SK-N-SH treated with all-trans-retinoic acid at 6 μM for 48 hours (cell line): Measurements from ENCODE around the gene AZIN2.
A peak's percentile ranks its signal among the peaks of the same experiment; 100 is the strongest.

Source experiments
- ATAC-seq: fragments of 200-7000 bp; cut with Tn5 transposase; 3 replicates; pipeline ENCODE4 v1.9.1; 2020; ENCODE audit warnings: mild to moderate bottlenecking, moderate library complexity
- ARNTL ChIP-seq: fragments of 450-650 bp; formaldehyde crosslinking; IDR thresholded peaks from 2 replicates; pipeline ENCODE4 v1.5.0; 2020; ENCODE audit warnings: low read depth, mild to moderate bottlenecking, moderate library complexity, borderline replicate concordance
- BACH2 ChIP-seq: fragments of 250-450 bp; sonication (Bioruptor Pico); IDR thresholded peaks from 2 replicates; pipeline ENCODE4 v1.9.0; 2021; ENCODE audit warnings: mild to moderate bottlenecking, borderline replicate concordance
- CSDC2 ChIP-seq: fragments of 250-450 bp; sonication (Bioruptor Pico); IDR thresholded peaks from 2 replicates; pipeline ENCODE4 v1.5.0; 2020; ENCODE audit warnings: mild to moderate bottlenecking, moderate library complexity
- CSRNP3 ChIP-seq: fragments of 250-450 bp; sonication (Bioruptor Pico); IDR thresholded peaks from 2 replicates; pipeline ENCODE4 v1.5.1; 2021; ENCODE audit warnings: mild to moderate bottlenecking, moderate library complexity
- ESRRG ChIP-seq: fragments of 250-450 bp; sonication (Bioruptor Pico); IDR thresholded peaks from 2 replicates; pipeline ENCODE4 v1.6.1; 2021; ENCODE audit warnings: mild to moderate bottlenecking
- GLIS3 ChIP-seq: fragments of 250-450 bp; sonication (Bioruptor Pico); IDR thresholded peaks from 2 replicates; pipeline ENCODE4 v1.5.0; 2020; ENCODE audit warnings: mild to moderate bottlenecking, moderate library complexity
- ISL1 ChIP-seq: fragments of 250-450 bp; sonication (Bioruptor Pico); IDR thresholded peaks from 2 replicates; pipeline ENCODE4 v2.1.2; 2022; ENCODE audit warnings: mild to moderate bottlenecking, moderate library complexity
- OSR1 ChIP-seq: fragments of 250-450 bp; sonication (Bioruptor Pico); IDR thresholded peaks from 2 replicates; pipeline ENCODE4 v1.8.0; 2022; ENCODE audit warnings: moderate library complexity, mild to moderate bottlenecking, inconsistent platforms
- PATZ1 ChIP-seq: fragments of 250-450 bp; sonication (Bioruptor Pico); IDR thresholded peaks from 2 replicates; pipeline ENCODE4 v1.8.0; 2020; ENCODE audit warnings: mild to moderate bottlenecking, moderate library complexity, borderline replicate concordance
- POU6F1 ChIP-seq: fragments of 250-450 bp; sonication (Bioruptor Pico); IDR thresholded peaks from 2 replicates; pipeline ENCODE4 v1.8.0; 2021; ENCODE audit warnings: low read depth, mild to moderate bottlenecking, moderate library complexity, borderline replicate concordance
- PPARA ChIP-seq: fragments of 250-450 bp; sonication (Bioruptor Pico); IDR thresholded peaks from 2 replicates; pipeline ENCODE4 v1.5.0; 2020; ENCODE audit warnings: mild to moderate bottlenecking, borderline replicate concordance
- SNAI2 ChIP-seq: fragments of 250-450 bp; sonication (Bioruptor Pico); IDR thresholded peaks from 2 replicates; pipeline ENCODE4 v1.5.0; 2020; ENCODE audit warnings: mild to moderate bottlenecking, moderate library complexity
- TCF4 ChIP-seq: fragments of 250-450 bp; sonication (Bioruptor Pico); IDR thresholded peaks from 2 replicates; pipeline ENCODE4 v1.8.0; 2021; ENCODE audit warnings: mild to moderate bottlenecking, moderate library complexity, borderline replicate concordance
- TOX ChIP-seq: fragments of 250-450 bp; sonication (Bioruptor Pico); IDR thresholded peaks from 2 replicates; pipeline ENCODE4 v1.8.0; 2021; ENCODE audit warnings: mild to moderate bottlenecking, moderate library complexity, borderline replicate concordance
- TSHZ2 ChIP-seq: fragments of 250-450 bp; sonication (Bioruptor Pico); IDR thresholded peaks from 2 replicates; pipeline ENCODE4 v1.5.0; 2020; ENCODE audit warnings: mild to moderate bottlenecking, moderate library complexity
- ZC3H10 ChIP-seq: fragments of 250-450 bp; sonication (Bioruptor Pico); IDR thresholded peaks from 2 replicates; pipeline ENCODE4 v1.5.1; 2021; ENCODE audit warnings: mild to moderate bottlenecking, moderate library complexity
- ZFP3 ChIP-seq: fragments of 250-450 bp; sonication (Bioruptor Pico); IDR thresholded peaks from 2 replicates; pipeline ENCODE4 v1.5.0; 2020; ENCODE audit warnings: mild to moderate bottlenecking, moderate library complexity
- ZFP30 ChIP-seq: fragments of 450-650 bp; formaldehyde crosslinking; IDR thresholded peaks from 2 replicates; pipeline ENCODE4 v1.5.0; 2022; ENCODE audit warnings: mild to moderate bottlenecking, moderate library complexity
- ZNF565 ChIP-seq: fragments of 450-650 bp; formaldehyde crosslinking; conservative IDR thresholded peaks from 2 replicates; pipeline ENCODE4 v1.5.0; 2020; ENCODE audit warnings: low read depth, mild to moderate bottlenecking, moderate library complexity
- ZNF70 ChIP-seq: fragments of 450-650 bp; formaldehyde crosslinking; IDR thresholded peaks from 2 replicates; pipeline ENCODE4 v1.5.0; 2020; ENCODE audit warnings: mild to moderate bottlenecking, moderate library complexity
- ZNF8 ChIP-seq: fragments of 450-650 bp; formaldehyde crosslinking; IDR thresholded peaks from 2 replicates; pipeline ENCODE4 v1.5.0; 2020; ENCODE audit warnings: mild to moderate bottlenecking, moderate library complexity

Gene AZIN2

GRCh38 chr1:33082575-33083108 is 1.7 kb downstream of the AZIN2 start:
- no peak for ATAC-seq

GRCh38 chr1:33085332-33085731 is 4.4 kb downstream of the AZIN2 start:
- ATAC-seq = no peak
- TF ChIP-seq CSRNP3 = no peak
- no peak for TF ChIP-seq SNAI2
- TF ChIP-seq TCF4 = no peak
- no peak for TF ChIP-seq ZFP3
- no peak for TF ChIP-seq ISL1 (CRISPR knock-in tag)
- no peak for TF ChIP-seq ZNF565 (CRISPR knock-in tag)
- TF ChIP-seq PATZ1 = no peak
- no peak for TF ChIP-seq OSR1
- TF ChIP-seq TOX (CRISPR knock-in tag) = no peak
- TF ChIP-seq ARNTL = no peak

More at GRCh38 chr1:33082575-33083108, 1.7 kb downstream of the AZIN2 start:
- TF ChIP-seq PPARA (CRISPR knock-in tag) = no peak
- no peak for TF ChIP-seq ARNTL
- no peak for TF ChIP-seq ZFP30
- no peak for TF ChIP-seq TSHZ2 (CRISPR knock-in tag)
- no peak for TF ChIP-seq ESRRG (CRISPR knock-in tag)
- TF ChIP-seq POU6F1 = no peak
- TF ChIP-seq TCF4 = no peak
- no peak for TF ChIP-seq OSR1
- TF ChIP-seq CSRNP3 = no peak
- no peak for TF ChIP-seq ZNF565 (CRISPR knock-in tag)
- no peak for TF ChIP-seq SNAI2
- no peak for TF ChIP-seq ZFP3
- TF ChIP-seq ISL1 (CRISPR knock-in tag) = no peak
- TF ChIP-seq BACH2 = no peak
- no peak for TF ChIP-seq ZNF70 (CRISPR knock-in tag)
- TF ChIP-seq CSDC2 = no peak
- TF ChIP-seq ZC3H10 (CRISPR knock-in tag) = no peak
- no peak for TF ChIP-seq ZNF8 (CRISPR knock-in tag)

- peak; percentile 97 for ATAC-seq
- TF ChIP-seq ZFP3 = no peak
- no peak for TF ChIP-seq GLIS3
- TF ChIP-seq ZFP30 = no peak
- TF ChIP-seq CSDC2 = no peak
- no peak for TF ChIP-seq PATZ1
- TF ChIP-seq ZNF70 (CRISPR knock-in tag) = no peak
- TF ChIP-seq ZC3H10 (CRISPR knock-in tag) = no peak
- TF ChIP-seq SNAI2 = no peak
- TF ChIP-seq BACH2 = no peak
Observed at GRCh38 chr1:33086384-33086850, 5.5 kb downstream of the AZIN2 start.
